Measurements from ENCODE around the gene CHST9. TPM values are rescaled to one million over a fixed set of nuclear protein-coding genes. Genes with fewer than 3 reads are reported as not detected.

Gene CHST9
- total RNA-seq, 1 donor from 2014 or later: 0.21 TPM

DNA sequence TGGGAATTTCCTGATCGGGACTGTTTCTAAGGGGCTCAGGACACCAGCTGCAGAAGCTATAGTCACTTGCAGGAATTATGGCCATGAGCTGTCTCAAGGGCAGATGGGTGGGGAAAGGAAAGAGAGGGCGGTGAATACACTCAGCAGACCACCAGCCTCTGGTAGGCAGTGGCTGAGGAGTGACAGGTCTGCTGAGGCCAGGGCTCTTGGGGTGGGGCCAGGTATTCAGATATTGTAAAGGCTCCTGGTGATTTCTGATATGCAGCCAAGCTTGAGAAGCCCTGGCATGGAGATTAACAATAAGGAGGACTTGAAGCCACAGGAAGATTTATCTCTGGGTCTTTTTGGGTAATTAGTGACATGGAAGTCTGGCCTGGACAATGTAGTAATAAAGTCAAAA, 174.3 kb downstream of the CHST9 start:
- no peak overlapping the region for H3K27ac ChIP-seq
- no peaks in the 10 kb centered on the region for H3K4me1 ChIP-seq
- no peaks in the 10 kb centered on the region for H3K27me3 ChIP-seq
- no peak for DNase-seq (ENCODE audit: low spot score in 2 of 2)
- TF ChIP-seq, protein P1, sequence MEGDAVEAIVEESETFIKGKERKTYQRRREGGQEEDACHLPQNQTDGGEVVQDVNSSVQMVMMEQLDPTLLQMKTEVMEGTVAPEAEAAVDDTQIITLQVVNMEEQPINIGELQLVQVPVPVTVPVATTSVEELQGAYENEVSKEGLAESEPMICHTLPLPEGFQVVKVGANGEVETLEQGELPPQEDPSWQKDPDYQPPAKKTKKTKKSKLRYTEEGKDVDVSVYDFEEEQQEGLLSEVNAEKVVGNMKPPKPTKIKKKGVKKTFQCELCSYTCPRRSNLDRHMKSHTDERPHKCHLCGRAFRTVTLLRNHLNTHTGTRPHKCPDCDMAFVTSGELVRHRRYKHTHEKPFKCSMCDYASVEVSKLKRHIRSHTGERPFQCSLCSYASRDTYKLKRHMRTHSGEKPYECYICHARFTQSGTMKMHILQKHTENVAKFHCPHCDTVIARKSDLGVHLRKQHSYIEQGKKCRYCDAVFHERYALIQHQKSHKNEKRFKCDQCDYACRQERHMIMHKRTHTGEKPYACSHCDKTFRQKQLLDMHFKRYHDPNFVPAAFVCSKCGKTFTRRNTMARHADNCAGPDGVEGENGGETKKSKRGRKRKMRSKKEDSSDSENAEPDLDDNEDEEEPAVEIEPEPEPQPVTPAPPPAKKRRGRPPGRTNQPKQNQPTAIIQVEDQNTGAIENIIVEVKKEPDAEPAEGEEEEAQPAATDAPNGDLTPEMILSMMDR (IDR thresholded peaks at IDR 0.05): no peak
- H3K9me3 ChIP-seq: no peaks in the 10 kb centered on the region
- intact Hi-C loops (cut with DNase I): no loop called here
- no peak overlapping the region for H3K4me3 ChIP-seq
- no peaks in the 10 kb centered on the region for H3K36me3 ChIP-seq

DNA sequence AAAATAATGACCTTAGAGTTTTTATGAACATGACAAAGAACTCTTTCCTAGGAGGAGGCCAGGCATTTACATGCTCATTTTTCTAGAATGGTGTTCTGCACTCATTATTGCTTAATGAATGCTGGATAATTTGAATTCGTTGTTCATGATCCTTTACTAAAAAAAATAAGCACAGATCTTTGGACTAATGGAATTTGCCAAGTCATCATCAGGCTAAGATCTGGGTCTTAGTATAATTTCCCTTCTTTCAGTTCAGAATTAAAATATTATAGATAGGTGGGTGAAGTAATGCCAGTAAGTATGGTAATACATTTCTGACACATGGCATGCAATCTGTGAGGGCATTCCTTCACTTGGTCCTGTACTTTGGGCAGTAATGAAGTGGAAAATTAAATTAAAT, 175.8 kb downstream of the CHST9 start:
- H3K9me3 ChIP-seq: no peaks in the 10 kb centered on the region
- H3K4me1 ChIP-seq: no peaks in the 10 kb centered on the region
- H3K4me3 ChIP-seq: no peak overlapping the region
- no peaks in the 10 kb centered on the region for H3K36me3 ChIP-seq
- H3K27ac ChIP-seq: no peak overlapping the region
- TF ChIP-seq, protein P1 (IDR thresholded peaks at IDR 0.05): no peak
- no peaks in the 10 kb centered on the region for H3K27me3 ChIP-seq
- intact Hi-C loops (cut with DNase I): no loop called here
- DNase-seq (ENCODE audit: low spot score in 2 of 2): no peak

DNA sequence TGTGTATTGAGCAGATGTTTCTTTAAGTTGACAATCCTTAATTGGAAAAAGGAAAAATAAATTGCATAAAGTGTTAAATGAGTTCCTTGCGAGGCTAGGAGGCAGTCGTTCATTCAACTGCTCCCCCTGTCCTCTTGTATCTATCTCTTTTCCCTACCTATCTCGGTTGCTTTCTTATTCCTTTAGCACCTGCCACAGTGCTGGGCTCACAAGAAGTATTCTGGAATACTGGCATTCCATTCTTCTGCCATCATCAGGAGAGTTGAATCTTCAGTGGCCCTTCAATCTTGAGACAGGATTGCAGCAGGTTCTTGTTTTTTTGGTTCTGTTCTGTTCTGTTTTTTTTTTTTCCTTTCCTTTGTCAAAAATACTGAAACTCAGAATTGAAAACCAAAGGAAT, 176.5 kb downstream of the CHST9 start:
- intact Hi-C loops (cut with DNase I): no loop called here

DNA sequence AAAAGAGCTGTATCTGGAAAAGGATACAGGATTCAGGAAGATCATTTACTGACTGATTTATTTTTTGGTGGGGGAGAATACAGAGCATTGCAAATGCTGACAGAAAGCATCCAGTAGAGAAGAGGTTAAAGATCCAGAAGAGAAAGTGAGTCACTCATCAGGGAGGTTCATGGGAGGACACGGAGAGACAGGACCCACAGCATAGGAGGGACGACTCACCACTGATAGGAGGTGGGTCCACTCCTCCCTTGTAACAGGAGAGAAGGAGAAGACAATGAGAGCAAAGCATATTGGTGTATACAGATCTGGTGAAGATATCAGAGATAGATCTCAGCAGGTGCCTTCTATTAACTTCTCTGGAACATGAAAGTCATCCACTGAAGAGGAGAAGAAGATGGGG, 177.2 kb downstream of the CHST9 start:
- Histone ChIP-seq H3K4me3 (no peak overlapping the region), H3K36me3 (no peaks in the 10 kb centered on the region), H3K9me3 (no peaks in the 10 kb centered on the region), H3K4me1 (no peaks in the 10 kb centered on the region), H3K27me3 (no peaks in the 10 kb centered on the region), H3K27ac (no peak overlapping the region)
- DNase-seq (ENCODE audit: low spot score in 2 of 2): no peak
- TF ChIP-seq, protein P1 (IDR thresholded peaks at IDR 0.05): no peak
- intact Hi-C loops (cut with DNase I): no loop called here

More for the DNA sequence above, 176.5 kb downstream of the CHST9 start:
- Histone ChIP-seq H3K27ac (no peak overlapping the region), H3K9me3 (no peaks in the 10 kb centered on the region), H3K36me3 (no peaks in the 10 kb centered on the region), H3K4me3 (no peak overlapping the region), H3K4me1 (no peaks in the 10 kb centered on the region), H3K27me3 (no peaks in the 10 kb centered on the region)
- TF ChIP-seq, protein P1 (IDR thresholded peaks at IDR 0.05): no peak
- no peak for DNase-seq (ENCODE audit: low spot score in 2 of 2)

DNA sequence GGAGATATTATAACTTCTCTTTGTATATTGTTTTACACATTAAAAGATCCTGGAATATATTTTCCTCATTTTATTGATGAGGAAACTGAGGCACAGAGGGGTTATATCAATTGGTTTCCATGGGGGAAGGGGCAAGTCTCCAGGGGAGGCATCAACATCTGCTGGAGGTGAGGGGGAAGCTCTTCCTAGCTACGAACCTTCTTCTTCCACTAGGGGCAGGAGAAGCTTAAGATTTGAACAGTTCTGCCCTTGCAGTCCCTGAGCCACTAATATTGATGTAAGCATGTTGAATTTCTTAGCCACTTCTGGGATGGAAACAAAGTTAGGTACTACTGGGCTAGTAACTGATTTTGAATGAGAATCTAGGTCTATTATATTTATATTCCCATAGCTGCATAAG, 179.5 kb downstream of the CHST9 start:
- H3K36me3 ChIP-seq: no peaks in the 10 kb centered on the region
- no peak for DNase-seq (ENCODE audit: low spot score in 2 of 2)
- no peak overlapping the region for H3K27ac ChIP-seq
- intact Hi-C loops (cut with DNase I): no loop called here
- no peaks in the 10 kb centered on the region for H3K9me3 ChIP-seq
- TF ChIP-seq, protein P1 (IDR thresholded peaks at IDR 0.05): no peak
- no peak overlapping the region for H3K4me3 ChIP-seq
- no peaks in the 10 kb centered on the region for H3K4me1 ChIP-seq
- H3K27me3 ChIP-seq: no peaks in the 10 kb centered on the region
